ENCODE data around the gene ASAP3.

ASAP3 gene

GRCh38 chr1:23430803-23431202, 53.2 kb downstream of the ASAP3 start:
- no peaks in the 10 kb centered on the region for H3K4me1 Mint-ChIP-seq
- no peak overlapping the region for H3K4me3 Mint-ChIP-seq
- ATAC-seq, result no peak
- H3K27ac Mint-ChIP-seq, result no peak overlapping the region
- no peaks in the 10 kb centered on the region for H3K9me3 Mint-ChIP-seq
- peaks cover 8% of the 10 kb centered on the region for H3K27me3 Mint-ChIP-seq
- no peak for DNase-seq

- Mint-ChIP-seq H3K4me3 (no peak overlapping the region), H3K4me1 (peaks cover 21% of the 10 kb centered on the region), H3K27ac (no peak overlapping the region), H3K27me3 (peaks cover 19% of the 10 kb centered on the region), H3K9me3 (no peaks in the 10 kb centered on the region)
- DNase-seq (no peak), ATAC-seq (no peak)
Measured at GRCh38 chr1:23428136-23428905, 55.7 kb downstream of the ASAP3 start.

- Mint-ChIP-seq H3K9me3 (no peaks in the 10 kb centered on the region), H3K4me3 (no peak overlapping the region), H3K27me3 (peaks cover 19% of the 10 kb centered on the region), H3K4me1 (peaks cover 28% of the 10 kb centered on the region), H3K27ac (no peak overlapping the region)
- DNase-seq, result no peak
- ATAC-seq, result no peak
Measured at GRCh38 chr1:23427550-23427949, 56.4 kb downstream of the ASAP3 start.

- H3K4me1 Mint-ChIP-seq, result peaks cover 36% of the 10 kb centered on the region
- DNase-seq, result no peak
- no peak overlapping the region for H3K27ac Mint-ChIP-seq
- no peak for ATAC-seq
- peaks cover 19% of the 10 kb centered on the region for H3K27me3 Mint-ChIP-seq
- H3K9me3 Mint-ChIP-seq, result no peaks in the 10 kb centered on the region
- no peak overlapping the region for H3K4me3 Mint-ChIP-seq
Measured at GRCh38 chr1:23426828-23427227, 57.2 kb downstream of the ASAP3 start.

DNA sequence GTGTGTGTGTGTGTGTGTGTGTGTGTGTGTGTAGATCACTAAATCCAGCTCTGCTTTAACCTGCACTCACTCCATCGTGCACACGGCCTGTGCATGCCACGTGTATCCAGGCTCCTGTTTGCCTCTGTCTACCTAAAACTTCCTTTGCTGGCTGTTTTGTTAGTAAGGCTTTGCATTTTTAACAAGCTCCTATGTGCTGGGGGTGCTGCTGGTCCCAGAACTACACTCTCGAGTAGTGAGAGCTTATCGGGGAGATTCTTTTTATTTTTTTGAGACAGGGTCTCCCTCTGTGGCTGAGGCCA, 58.8 kb downstream of the ASAP3 start:
- Mint-ChIP-seq H3K27me3 (peaks cover 19% of the 10 kb centered on the region), H3K9me3 (no peaks in the 10 kb centered on the region), H3K4me1 (peaks cover 38% of the 10 kb centered on the region), H3K4me3 (peak overlapping the region; percentile 82 to 97), H3K27ac (no peak overlapping the region)
- no peak for ATAC-seq
- DNase-seq, result no peak

DNA sequence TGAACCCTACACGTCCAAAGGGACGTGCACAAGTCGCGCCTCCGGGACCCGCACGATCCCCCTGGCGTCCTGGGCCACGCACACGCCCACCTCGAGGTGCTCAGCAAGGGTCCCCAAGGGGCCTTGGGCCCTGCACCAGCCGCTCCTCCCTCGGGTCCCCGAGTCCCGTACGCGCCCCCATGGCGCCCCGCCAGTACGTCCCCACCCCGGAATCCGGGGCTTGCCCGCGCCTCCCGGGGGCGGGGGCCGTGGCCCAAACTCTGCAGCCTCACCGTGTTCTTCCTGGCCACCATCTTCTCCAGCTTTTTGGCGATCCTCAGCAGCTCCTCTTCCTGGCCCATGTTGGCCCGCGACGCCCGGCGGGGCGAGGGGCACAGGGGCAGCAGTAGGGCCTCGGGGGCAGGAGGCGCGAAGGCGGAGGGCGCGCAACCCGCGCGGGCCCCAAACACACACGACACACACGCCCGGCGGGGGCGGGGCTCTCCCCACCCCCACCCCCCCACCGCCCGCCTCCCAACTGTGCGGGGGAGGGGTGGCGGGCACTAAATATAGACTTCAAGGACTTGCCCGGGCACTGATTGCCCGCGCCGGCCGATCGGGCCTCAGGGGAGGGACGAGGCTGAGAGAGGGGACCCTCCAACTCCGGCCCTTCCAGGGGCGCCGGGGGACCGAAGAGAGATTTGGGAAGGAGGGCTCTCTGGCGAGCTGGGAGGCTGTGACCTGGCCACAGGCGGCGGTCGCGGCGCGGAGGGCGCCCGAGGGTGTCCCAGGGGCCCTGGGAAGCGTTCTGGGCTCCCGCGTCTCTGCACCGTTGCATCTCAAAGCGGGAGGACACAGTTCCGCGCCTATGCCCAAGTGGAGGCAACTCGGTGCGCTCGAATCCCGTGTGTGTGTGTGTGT, 59.4 kb downstream of the ASAP3 start, which contains the start of gene TCEA3:
Gene TCEA3 (minus strand): TSS at position 456 of the 900 bp plus-strand sequence. CDS start 115 bp downstream, at position 341.
- Mint-ChIP-seq H3K4me3 (peak within 1 kb of the TSS; percentile 82 to 97), H3K9me3 (no peaks in the 10 kb centered on the region), H3K27me3 (peaks cover 19% of the 10 kb centered on the region), H3K27ac (peak within 1 kb of the TSS; percentile 93 to 96), H3K4me1 (peaks cover 38% of the 10 kb centered on the region)
- ATAC-seq, result peak; percentile 61
- DNase-seq, result peak; percentile 28 to 44

- peak overlapping the region; percentile 93 to 96 for H3K27ac Mint-ChIP-seq
- H3K9me3 Mint-ChIP-seq, result no peaks in the 10 kb centered on the region
- H3K4me1 Mint-ChIP-seq, result peaks cover 38% of the 10 kb centered on the region
- ATAC-seq (peak; percentile 17), DNase-seq (peak in 1 of 2 donors; percentile 24)
- H3K4me3 Mint-ChIP-seq, result peak overlapping the region; percentile 82 to 97
- peaks cover 19% of the 10 kb centered on the region for H3K27me3 Mint-ChIP-seq
Measured at GRCh38 chr1:23423415-23424292, 60.3 kb downstream of the ASAP3 start.

GRCh38 chr1:23422941-23423340, 61.0 kb downstream of the ASAP3 start:
- H3K9me3 Mint-ChIP-seq, result no peaks in the 10 kb centered on the region
- peaks cover 19% of the 10 kb centered on the region for H3K27me3 Mint-ChIP-seq
- ATAC-seq, result no peak
- peak overlapping the region; percentile 82 to 97 for H3K4me3 Mint-ChIP-seq
- peak overlapping the region; percentile 83 to 95 for H3K27ac Mint-ChIP-seq
- H3K4me1 Mint-ChIP-seq, result peaks cover 38% of the 10 kb centered on the region
- DNase-seq, result peak in 1 of 2 donors; percentile 7

- peak overlapping the region; percentile 39 to 97 for H3K4me3 Mint-ChIP-seq
- H3K4me1 Mint-ChIP-seq, result peaks cover 38% of the 10 kb centered on the region
- H3K27ac Mint-ChIP-seq, result peak overlapping the region; percentile 37 to 95
- peaks cover 19% of the 10 kb centered on the region for H3K27me3 Mint-ChIP-seq
- DNase-seq (peak; percentile 39 to 48), ATAC-seq (peak; percentile 73)
- no peaks in the 10 kb centered on the region for H3K9me3 Mint-ChIP-seq
Measured at GRCh38 chr1:23422241-23422877, 61.6 kb downstream of the ASAP3 start.

DNA sequence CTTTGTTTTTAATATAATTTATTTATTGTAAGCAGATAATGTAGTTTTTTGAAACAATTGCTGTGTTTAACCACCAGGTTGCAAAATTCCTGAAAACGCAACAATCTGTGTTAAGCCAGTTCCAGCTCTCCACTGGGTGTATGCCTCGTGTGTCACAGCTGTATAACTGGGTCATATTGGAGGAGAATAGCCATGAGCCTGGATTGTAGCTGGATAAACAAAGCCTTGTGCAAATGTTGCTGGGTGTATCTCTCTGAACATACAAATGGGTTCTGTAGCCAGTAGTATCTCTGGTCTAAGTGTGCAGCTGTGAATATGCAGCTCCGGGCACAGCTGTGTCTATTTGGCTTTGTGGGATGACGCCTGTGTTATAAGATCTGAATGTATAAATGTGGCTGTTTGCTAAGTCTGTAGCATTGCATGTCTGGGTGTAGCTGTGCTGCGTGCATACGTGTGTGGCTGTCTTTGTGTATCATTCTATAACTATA, 62.2 kb downstream of the ASAP3 start:
- H3K4me3 Mint-ChIP-seq, result no peak overlapping the region
- peaks cover 19% of the 10 kb centered on the region for H3K27me3 Mint-ChIP-seq
- peaks cover 38% of the 10 kb centered on the region for H3K4me1 Mint-ChIP-seq
- H3K27ac Mint-ChIP-seq, result no peak overlapping the region
- DNase-seq, result no peak
- no peak for ATAC-seq
- H3K9me3 Mint-ChIP-seq, result no peaks in the 10 kb centered on the region

DNA sequence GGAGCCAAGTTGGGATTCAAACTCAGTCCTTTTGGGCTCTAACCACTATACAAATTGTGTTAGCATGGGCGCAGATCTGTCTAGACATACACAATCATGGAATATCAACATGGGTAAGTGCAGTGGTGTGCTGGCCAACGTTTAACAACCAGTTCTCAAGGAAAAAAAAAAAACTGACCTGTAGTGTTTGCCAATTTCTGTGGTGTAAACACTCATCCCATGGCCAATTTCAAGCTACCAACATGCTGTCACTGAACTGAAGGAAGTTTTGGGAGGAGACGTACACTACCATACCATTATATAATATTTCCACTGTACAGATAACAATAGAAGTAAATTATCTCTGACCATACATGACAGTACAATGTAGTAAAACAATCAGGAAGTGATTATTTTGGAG, 62.6 kb downstream of the ASAP3 start:
- no peaks in the 10 kb centered on the region for H3K9me3 Mint-ChIP-seq
- no peak overlapping the region for H3K27ac Mint-ChIP-seq
- no peak overlapping the region for H3K4me3 Mint-ChIP-seq
- DNase-seq (no peak), ATAC-seq (no peak)
- H3K4me1 Mint-ChIP-seq, result peaks cover 38% of the 10 kb centered on the region
- peaks cover 17% of the 10 kb centered on the region for H3K27me3 Mint-ChIP-seq

DNA sequence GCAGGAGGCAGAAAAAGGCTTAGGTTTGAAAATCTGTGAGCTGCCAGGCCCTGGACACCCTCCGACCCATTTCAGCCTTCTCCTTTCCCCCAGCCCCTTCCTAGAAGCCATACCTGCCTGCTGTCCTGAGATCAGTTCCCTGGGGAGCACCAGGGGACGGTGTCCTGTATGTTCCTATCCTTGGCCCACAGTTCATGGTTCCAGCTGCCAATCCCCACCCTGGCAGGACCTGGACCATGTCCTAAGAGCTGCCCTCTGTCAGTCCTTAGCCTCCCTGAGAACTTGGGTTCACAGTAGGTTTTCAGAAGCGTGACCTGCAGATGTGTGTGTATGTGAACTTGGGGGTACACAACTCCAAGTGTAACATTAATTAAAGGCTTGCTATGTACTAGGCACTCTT, 63.2 kb downstream of the ASAP3 start:
- Mint-ChIP-seq H3K9me3 (no peaks in the 10 kb centered on the region), H3K4me3 (no peak overlapping the region), H3K4me1 (peaks cover 38% of the 10 kb centered on the region), H3K27ac (no peak overlapping the region), H3K27me3 (peaks cover 11% of the 10 kb centered on the region)
- DNase-seq (no peak), ATAC-seq (no peak)

GRCh38 chr1:23419180-23419579, 64.8 kb downstream of the ASAP3 start:
- no peak overlapping the region for H3K27ac Mint-ChIP-seq
- H3K27me3 Mint-ChIP-seq, result peaks cover 4% of the 10 kb centered on the region
- no peaks in the 10 kb centered on the region for H3K9me3 Mint-ChIP-seq
- no peak overlapping the region for H3K4me3 Mint-ChIP-seq
- DNase-seq, result no peak
- H3K4me1 Mint-ChIP-seq, result peaks cover 26% of the 10 kb centered on the region
- ATAC-seq, result no peak

- peak overlapping the region in 1 of 2 donors; percentile 48 for H3K27ac Mint-ChIP-seq
- no peaks in the 10 kb centered on the region for H3K9me3 Mint-ChIP-seq
- peaks cover 9% of the 10 kb centered on the region for H3K4me1 Mint-ChIP-seq
- no peak overlapping the region for H3K4me3 Mint-ChIP-seq
- no peak for ATAC-seq
- no peaks in the 10 kb centered on the region for H3K27me3 Mint-ChIP-seq
- no peak for DNase-seq
Measured at GRCh38 chr1:23417570-23417969, 66.4 kb downstream of the ASAP3 start.

DNA sequence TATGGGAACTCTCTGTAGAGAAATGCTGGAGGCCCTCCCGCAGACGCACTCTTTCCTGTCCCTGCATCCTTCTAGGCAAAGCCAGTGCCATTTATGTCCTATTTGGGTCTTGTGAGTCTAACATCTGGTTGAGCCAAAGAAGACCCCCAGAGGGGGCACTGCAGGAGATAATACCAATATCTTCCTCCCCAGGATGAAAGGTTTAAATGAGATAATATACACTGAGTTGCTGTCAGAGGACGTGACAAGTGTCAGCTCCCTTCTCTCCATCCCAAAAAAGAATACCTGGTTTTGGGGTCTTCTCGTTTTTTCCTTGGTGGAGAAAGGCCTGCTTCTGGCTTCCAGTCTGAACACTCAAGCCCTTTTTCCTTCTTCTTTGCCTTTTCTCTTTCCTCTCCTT, 67.0 kb downstream of the ASAP3 start:
- no peak for DNase-seq
- H3K27me3 Mint-ChIP-seq, result no peaks in the 10 kb centered on the region
- H3K27ac Mint-ChIP-seq, result no peak overlapping the region
- peaks cover 3% of the 10 kb centered on the region for H3K4me1 Mint-ChIP-seq
- H3K4me3 Mint-ChIP-seq, result no peak overlapping the region
- no peaks in the 10 kb centered on the region for H3K9me3 Mint-ChIP-seq
- no peak for ATAC-seq
